Naive thymus-derived CD4-positive, alpha-beta T cell (primary cell): Measurements from ENCODE around the gene GPRC5C. TPM values are rescaled to one million over a fixed set of nuclear protein-coding genes. Genes with fewer than 3 reads are reported as not detected.
A peak's percentile ranks its signal among the peaks of the same experiment; 100 is the strongest.

ENCODE experiments used
- ATAC-seq: fragments of 150-1000 bp; cut with Tn5 transposase; 2 replicates; pipeline ENCODE4 v1.10.0; 2021; ENCODE audit warnings: mild to moderate bottlenecking, moderate library complexity
- CTCF ChIA-PET: fragments of 350-600 bp; sonication (Branson Sonifier 250); formaldehyde crosslinking; loops from one replicate; lab custom pipeline; 2021; ENCODE audit warnings: antibody characterized with exemption; lab: Charles Lee
- POLR2A ChIA-PET: fragments of 350-600 bp; sonication (Branson Sonifier 250); formaldehyde crosslinking; loops from one replicate; lab custom pipeline; 2021; ENCODE audit warnings: antibody characterized with exemption, inconsistent platforms; lab: Charles Lee
- DNase-seq, 9 donors: peaks; one replicate each; pipeline versions ENCODE4 v3.0.0 to v3.0.0-alpha.2; 2020 to 2022; ENCODE audit warnings: mixed read lengths in 1 of 9
- H3K27ac ChIP-seq: one replicate; pipeline ENCODE4 v1.7.0; 2013; ENCODE audit warnings: mild to moderate bottlenecking, low read depth, low read length, moderate library complexity
- H3K27me3 ChIP-seq, 2 donors: one replicate each; pipeline ENCODE4 v1.7.0; 2013; ENCODE audit warnings: low read length in 2 of 2, mild to moderate bottlenecking in 2 of 2, moderate library complexity in 2 of 2; ENCODE audit not compliant: control insufficient read depth in 2 of 2, insufficient read depth in 2 of 2
- H3K36me3 ChIP-seq, 3 experiments: 1 replicate in 2 of 3; 2 replicates in 1 of 3; pipeline ENCODE4 v1.7.0; 2013; ENCODE audit warnings: low read length in 3 of 3, mild to moderate bottlenecking in 3 of 3, moderate library complexity in 1 of 3; ENCODE audit not compliant: insufficient read depth in 3 of 3, control insufficient read depth in 2 of 3
- H3K4me1 ChIP-seq, 2 donors: one replicate each; pipeline ENCODE4 v1.7.0; 2013; ENCODE audit warnings: low read length in 2 of 2, mild to moderate bottlenecking in 2 of 2, moderate library complexity in 1 of 2; ENCODE audit not compliant: control insufficient read depth in 2 of 2, insufficient read depth in 2 of 2
- H3K4me3 ChIP-seq: 2 replicates; pipeline ENCODE4 v1.7.0; 2013; ENCODE audit warnings: mild to moderate bottlenecking, low read length
- H3K9me3 ChIP-seq, 3 experiments: 1 replicate in 2 of 3; 2 replicates in 1 of 3; pipeline ENCODE4 v1.7.0; 2013; ENCODE audit warnings: low read length in 3 of 3; ENCODE audit not compliant: control insufficient read depth in 2 of 3
- H3K27ac Mint-ChIP-seq, 9 donors: one replicate each; pipeline ENCODE4 v1.8.0; 2020 to 2022; ENCODE audit warnings: mixed read lengths in 9 of 9, mild to moderate bottlenecking in 8 of 9, moderate library complexity in 5 of 9, inconsistent platforms in 2 of 9
- H3K27me3 Mint-ChIP-seq, 5 donors: one replicate each; pipeline ENCODE4 v1.8.0; 2021 to 2022; ENCODE audit warnings: mixed read lengths in 5 of 5, mild to moderate bottlenecking in 1 of 5
- H3K36me3 Mint-ChIP-seq, 5 donors: one replicate each; pipeline ENCODE4 v1.8.0; 2020 to 2022; ENCODE audit warnings: mixed read lengths in 5 of 5, mild to moderate bottlenecking in 3 of 5, inconsistent platforms in 1 of 5
- H3K4me1 Mint-ChIP-seq, 7 donors: one replicate each; pipeline ENCODE4 v1.8.0; 2020 to 2022; ENCODE audit warnings: mixed read lengths in 7 of 7, mild to moderate bottlenecking in 3 of 7, inconsistent platforms in 1 of 7
- H3K4me3 Mint-ChIP-seq, 10 donors: one replicate each; pipeline ENCODE4 v1.8.0; 2020 to 2022; ENCODE audit warnings: mild to moderate bottlenecking in 10 of 10, mixed read lengths in 10 of 10, moderate library complexity in 6 of 10, inconsistent platforms in 2 of 10
- H3K9me3 Mint-ChIP-seq, 11 donors: one replicate each; pipeline ENCODE4 v1.8.0; 2020 to 2022; ENCODE audit warnings: mixed read lengths in 11 of 11, mild to moderate bottlenecking in 4 of 11, inconsistent platforms in 1 of 11, moderate library complexity in 1 of 11
- intact Hi-C, 2 donors: fragments of 100-400 bp; cut with micrococcal nuclease; formaldehyde crosslinking; loops; one replicate each; pipeline ENCODE4 v1.15.1; 2023
- polyA plus RNA-seq, 2 donors: library from polyadenylated mRNA; unstranded; fragments of 300-500 nt; fragmentation: Illumina TruSeq; gene quantifications; one replicate each; pipeline ENCODE4 v1.2.3, GENCODE V29; 2021
- total RNA-seq, 6 experiments: library from RNA in 5 of 6; stranded (reverse) in 5 of 6; gene quantifications; 1 replicate in 5 of 6; 2 replicates in 1 of 6; pipeline ENCODE4 v1.2.3 and lab custom pipeline; 2021 to 2026

GPRC5C gene
- total and polyA plus RNA-seq, 7 experiments from 2014 or later, result 0.13 to 1.9 (median 0.29) TPM; not detected in 4

DNA sequence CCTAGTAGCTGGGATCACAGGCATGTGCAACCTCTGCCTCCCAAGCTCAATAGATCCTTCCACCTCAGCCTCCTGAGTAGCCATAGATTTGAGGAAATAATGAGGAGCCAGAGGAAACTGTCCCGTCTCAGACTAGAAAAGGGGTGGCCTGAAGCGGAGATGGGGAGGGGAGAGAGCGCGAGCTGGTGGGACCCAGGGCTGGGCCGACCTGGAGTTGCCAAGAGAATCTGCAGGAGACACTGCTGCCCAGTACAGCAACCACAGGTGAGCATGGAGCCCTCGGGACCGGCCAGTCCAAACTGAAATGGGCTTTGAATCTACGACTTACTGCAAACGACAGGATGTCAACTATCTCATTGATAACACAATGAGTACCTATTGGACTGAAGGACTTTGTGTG is 58.8 kb downstream of the GPRC5C start:
- H3K27me3 ChIP-seq, result no peaks in the 10 kb centered on the region
- ChIA-PET CTCF (interaction anchor here (0.6 to 1.1 kb wide), 5 partner anchors 34 to 121 kb away, joined by 3 to 5 read pairs (median 3); no protein-coding TSS in a partner anchor), POLR2A (interaction anchor here (0.6 kb wide), 1 partner anchor 8 kb away, joined by 3 read pairs; no protein-coding TSS in a partner anchor)
- H3K4me3 Mint-ChIP-seq, result no peak overlapping the region
- H3K4me1 ChIP-seq, result peaks cover 0 to 10% of the 10 kb centered on the region in 2 donors
- intact Hi-C loops, result loop anchor here in 1 of 2 donors (10.0 kb wide), 2 partner anchors 56 to 186 kb away; partner anchors contain the start of gene GPRC5C
- peaks cover 0 to 8% (median 0%) of the 10 kb centered on the region in 5 donors for H3K27me3 Mint-ChIP-seq
- DNase-seq, result peak in 1 of 9 donors; percentile 11
- no peak overlapping the region for H3K27ac Mint-ChIP-seq
- H3K9me3 ChIP-seq, result no peaks in the 10 kb centered on the region
- H3K9me3 Mint-ChIP-seq, result peaks cover 0 to 6% (median 0%) of the 10 kb centered on the region in 11 donors
- ATAC-seq, result no peak
- H3K27ac ChIP-seq, result no peak overlapping the region
- H3K36me3 Mint-ChIP-seq, result peaks cover 0 to 30% (median 4%) of the 10 kb centered on the region in 5 donors
- no peaks in the 10 kb centered on the region for H3K36me3 ChIP-seq
- H3K4me1 Mint-ChIP-seq, result peaks cover 0 to 22% (median 2%) of the 10 kb centered on the region in 7 donors
- H3K4me3 ChIP-seq, result no peak overlapping the region

DNA sequence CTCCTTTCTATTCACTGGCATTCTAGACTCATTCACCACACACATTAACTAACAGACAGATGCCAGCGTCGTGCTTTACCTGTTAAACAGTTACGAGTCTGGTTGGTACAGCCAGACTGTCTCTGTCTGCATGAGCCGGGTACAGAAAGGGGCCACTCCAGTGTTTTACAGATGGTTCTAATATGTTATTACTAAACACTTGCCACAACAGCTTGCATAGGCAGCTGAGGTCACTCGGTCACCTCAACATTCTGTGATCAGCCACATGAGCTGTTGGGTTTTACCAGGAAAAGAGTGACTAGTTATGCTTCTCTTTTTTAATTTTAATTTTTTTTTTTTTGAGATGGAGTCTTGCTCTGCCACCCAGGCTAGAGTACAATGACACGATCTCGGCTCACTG is 59.7 kb downstream of the GPRC5C start:
- no peak overlapping the region for H3K27ac Mint-ChIP-seq
- POLR2A ChIA-PET, result no interaction called here

DNA sequence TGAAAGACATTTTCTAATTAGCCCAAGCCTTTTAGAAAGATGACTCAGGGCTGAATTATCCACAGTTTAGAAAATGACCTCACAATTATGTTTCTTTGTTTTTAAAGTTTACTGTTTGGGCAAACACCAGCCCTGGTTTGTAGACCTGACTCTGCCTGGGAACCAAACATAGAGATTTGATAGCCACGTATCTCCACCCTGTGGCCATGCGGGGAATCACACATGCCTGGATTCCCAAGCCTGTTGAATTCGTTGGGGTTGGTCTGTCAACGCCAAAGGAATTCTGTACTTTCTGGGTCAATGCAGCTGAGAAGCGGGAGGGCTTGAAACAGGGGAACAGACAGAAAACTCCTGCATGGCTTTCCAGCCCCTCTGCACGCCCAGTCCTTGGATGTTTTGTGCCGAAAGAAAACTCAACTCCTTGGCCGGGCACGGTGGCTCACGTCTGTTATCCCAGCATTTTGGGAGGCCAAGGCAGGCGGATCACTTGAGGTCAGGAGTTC is 61.5 kb downstream of the GPRC5C start:
- ATAC-seq (peak; percentile 90), DNase-seq (peak; percentile 39 to 73 (median 63))
- H3K36me3 ChIP-seq, result no peaks in the 10 kb centered on the region
- ChIA-PET CTCF (interaction anchor here (0.8 to 1.6 kb wide), 6 partner anchors 9 to 297 kb away, joined by 3 to 8 read pairs (median 3); partner anchors contain the start of gene GPR142), POLR2A (no interaction called here)
- no peak overlapping the region for H3K27ac ChIP-seq
- H3K36me3 Mint-ChIP-seq, result peaks cover 0 to 13% (median 4%) of the 10 kb centered on the region in 5 donors
- peaks cover 0 to 4% (median 0%) of the 10 kb centered on the region in 11 donors for H3K9me3 Mint-ChIP-seq
- no peaks in the 10 kb centered on the region for H3K27me3 ChIP-seq
- H3K27me3 Mint-ChIP-seq, result peaks cover 0 to 11% (median 0%) of the 10 kb centered on the region in 5 donors
- no peak overlapping the region for H3K4me3 Mint-ChIP-seq
- H3K4me1 ChIP-seq, result peaks cover 0 to 10% of the 10 kb centered on the region in 2 donors
- peaks cover 0 to 15% (median 4%) of the 10 kb centered on the region in 7 donors for H3K4me1 Mint-ChIP-seq
- H3K4me3 ChIP-seq, result no peak overlapping the region
- H3K9me3 ChIP-seq, result no peaks in the 10 kb centered on the region
- no peak overlapping the region for H3K27ac Mint-ChIP-seq
- intact Hi-C loops, result loop anchor here (1.0 to 10.0 kb wide), 10 partner anchors 36 to 291 kb away; partner anchors contain the start of genes GPRC5C (in 1 of the 2), RPL38 (in 1 of the 2) and TTYH2 (in 1 of the 2)

More for the DNA sequence above, 59.7 kb downstream of the GPRC5C start:
- Histone ChIP-seq H3K27ac (no peak overlapping the region), H3K36me3 (no peaks in the 10 kb centered on the region), H3K9me3 (no peaks in the 10 kb centered on the region), H3K27me3 (no peaks in the 10 kb centered on the region), H3K4me1 (peaks cover 0 to 10% of the 10 kb centered on the region in 2 donors), H3K4me3 (no peak overlapping the region)
- Mint-ChIP-seq H3K9me3 (peaks cover 0 to 6% (median 0%) of the 10 kb centered on the region in 11 donors), H3K27me3 (peaks cover 0 to 8% (median 0%) of the 10 kb centered on the region in 5 donors), H3K4me1 (peaks cover 0 to 22% (median 2%) of the 10 kb centered on the region in 7 donors), H3K4me3 (no peak overlapping the region), H3K36me3 (peaks cover 0 to 26% (median 4%) of the 10 kb centered on the region in 5 donors)
- intact Hi-C loops, result loop anchor here (2.0 to 10.0 kb wide), 3 partner anchors 57 to 289 kb away; partner anchors contain the start of genes GPRC5C (in 1 of the 2) and RPL38 (in 1 of the 2)
- ATAC-seq (peak; percentile 46), DNase-seq (peak in 1 of 9 donors; percentile 13)
- CTCF ChIA-PET, result interaction anchor here (1.1 to 1.4 kb wide), 3 partner anchors 35 to 122 kb away, joined by 4 to 5 read pairs (median 5); no protein-coding TSS in a partner anchor

Other genes starting within 250 kb of the GPRC5C start
- 1,000 to 10,000 TPM; 1,097 to 2,553 (median 2,002) TPM for gene RPL38, start 228.4 kb upstream of the GPRC5C start, total RNA-seq
- gene RPL38, start 228.4 kb upstream of the GPRC5C start, polyA plus RNA-seq, result 1,000 to 10,000 TPM; 1,479 to 2,523 TPM
- 10 to 100 TPM in 2 of 5 experiments, 1 to 10 TPM in 3; 5.5 to 15.8 (median 9.9) TPM for gene TTYH2, start 218.5 kb upstream of the GPRC5C start, total RNA-seq
- 1 to 10 TPM; 1.9 to 2.0 TPM for gene TTYH2, start 218.5 kb upstream of the GPRC5C start, polyA plus RNA-seq
- gene DNAI2, start 157.9 kb upstream of the GPRC5C start, total RNA-seq, result 1 to 10 TPM in 2 of 5 experiments, under 1 TPM in 3; 0.74 to 1.8 (median 0.94) TPM
- gene DNAI2, start 157.9 kb upstream of the GPRC5C start, polyA plus RNA-seq, result under 1 TPM in 1 of 2 donors, not detected in 1; 0.15 TPM
- 1 to 10 TPM in 1 of 5 experiments, under 1 TPM in 3, not detected in 1; 0.34 to 1.2 (median 0.47) TPM for gene KIF19, start 105.9 kb upstream of the GPRC5C start, total RNA-seq
- not detected for gene KIF19, start 105.9 kb upstream of the GPRC5C start, polyA plus RNA-seq
- not detected for gene BTBD17, start 70.2 kb upstream of the GPRC5C start, total RNA-seq
- gene BTBD17, start 70.2 kb upstream of the GPRC5C start, polyA plus RNA-seq, result not detected
- not detected for gene GPR142, start 64.6 kb upstream of the GPRC5C start, total RNA-seq
- not detected for gene GPR142, start 64.6 kb upstream of the GPRC5C start, polyA plus RNA-seq
- gene CD300A, start 34.5 kb downstream of the GPRC5C start, total RNA-seq, result 10 to 100 TPM in 2 of 5 experiments, 1 to 10 TPM in 3; 5.0 to 52.4 (median 6.8) TPM
- 1 to 10 TPM; 5.8 to 9.5 TPM for gene CD300A, start 34.5 kb downstream of the GPRC5C start, polyA plus RNA-seq
- gene CD300LB, start 99.4 kb downstream of the GPRC5C start, total RNA-seq, result 10 to 100 TPM in 1 of 5 experiments, 1 to 10 TPM in 1, under 1 TPM in 2, not detected in 1; 0.27 to 23.9 (median 2.0) TPM
- not detected for gene CD300LB, start 99.4 kb downstream of the GPRC5C start, polyA plus RNA-seq
- gene CD300C, start 114.0 kb downstream of the GPRC5C start, total RNA-seq, result 10 to 100 TPM in 1 of 5 experiments, 1 to 10 TPM in 1, under 1 TPM in 3; 0.22 to 20.5 (median 0.58) TPM
- not detected for gene CD300C, start 114.0 kb downstream of the GPRC5C start, polyA plus RNA-seq
- 10 to 100 TPM in 1 of 5 experiments, under 1 TPM in 1, not detected in 3; 0.72 to 18.3 TPM for gene CD300H, start 135.4 kb downstream of the GPRC5C start, total RNA-seq
- not detected for gene CD300H, start 135.4 kb downstream of the GPRC5C start, polyA plus RNA-seq
- gene CD300LD, start 160.2 kb downstream of the GPRC5C start, total RNA-seq, result under 1 TPM in 1 of 5 experiments, not detected in 4; 0.39 TPM
- gene CD300LD, start 160.2 kb downstream of the GPRC5C start, polyA plus RNA-seq, result not detected
- 10 to 100 TPM in 2 of 5 experiments, not detected in 3; 11.9 to 93.1 TPM for gene CD300E, start 191.7 kb downstream of the GPRC5C start, total RNA-seq
- not detected for gene CD300E, start 191.7 kb downstream of the GPRC5C start, polyA plus RNA-seq